ENCODE measurements around the gene ADGRD1.

The ADGRD1 gene

DNA sequence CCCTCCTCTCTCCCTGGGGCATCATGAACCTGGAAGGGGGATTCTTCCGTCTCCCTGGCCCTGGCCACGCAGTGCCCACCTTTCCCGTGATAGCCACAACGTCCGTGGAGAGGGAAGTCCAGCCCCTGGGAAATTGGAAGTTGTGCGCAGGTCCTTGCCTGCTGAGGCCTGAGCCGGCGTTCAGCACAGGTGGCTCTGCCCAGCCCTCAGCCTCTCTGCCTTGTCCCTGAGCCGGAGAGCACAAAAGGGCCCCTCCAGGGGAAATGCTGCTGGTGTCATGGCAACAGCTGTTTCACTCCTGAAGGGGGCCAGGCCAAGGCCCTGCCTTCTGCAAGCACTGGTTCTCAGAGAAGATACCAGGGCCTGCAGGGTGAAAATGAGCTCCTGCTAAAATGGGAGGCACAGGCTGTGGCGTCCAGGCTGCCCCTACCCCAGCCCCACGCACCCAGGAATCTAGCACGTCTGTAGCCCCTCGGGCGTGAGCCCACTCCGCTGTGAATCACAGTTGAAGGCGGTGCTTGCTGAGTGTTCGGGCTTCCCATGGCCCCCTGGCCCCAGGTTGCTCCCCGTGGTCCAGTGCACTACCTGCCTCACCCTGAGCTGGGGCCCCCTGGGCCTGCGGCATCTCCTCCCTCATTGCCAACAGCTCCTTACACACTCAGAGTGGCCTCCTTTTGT, 149.4 kb downstream of the ADGRD1 start:
- FAIRE-seq = no peak
- no peak for DNase-seq (ENCODE audit: insufficient read length, low spot score)
- TF ChIP-seq, protein P1, sequence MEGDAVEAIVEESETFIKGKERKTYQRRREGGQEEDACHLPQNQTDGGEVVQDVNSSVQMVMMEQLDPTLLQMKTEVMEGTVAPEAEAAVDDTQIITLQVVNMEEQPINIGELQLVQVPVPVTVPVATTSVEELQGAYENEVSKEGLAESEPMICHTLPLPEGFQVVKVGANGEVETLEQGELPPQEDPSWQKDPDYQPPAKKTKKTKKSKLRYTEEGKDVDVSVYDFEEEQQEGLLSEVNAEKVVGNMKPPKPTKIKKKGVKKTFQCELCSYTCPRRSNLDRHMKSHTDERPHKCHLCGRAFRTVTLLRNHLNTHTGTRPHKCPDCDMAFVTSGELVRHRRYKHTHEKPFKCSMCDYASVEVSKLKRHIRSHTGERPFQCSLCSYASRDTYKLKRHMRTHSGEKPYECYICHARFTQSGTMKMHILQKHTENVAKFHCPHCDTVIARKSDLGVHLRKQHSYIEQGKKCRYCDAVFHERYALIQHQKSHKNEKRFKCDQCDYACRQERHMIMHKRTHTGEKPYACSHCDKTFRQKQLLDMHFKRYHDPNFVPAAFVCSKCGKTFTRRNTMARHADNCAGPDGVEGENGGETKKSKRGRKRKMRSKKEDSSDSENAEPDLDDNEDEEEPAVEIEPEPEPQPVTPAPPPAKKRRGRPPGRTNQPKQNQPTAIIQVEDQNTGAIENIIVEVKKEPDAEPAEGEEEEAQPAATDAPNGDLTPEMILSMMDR (IDR thresholded peaks at IDR 0.05; ENCODE audit: insufficient read depth, missing control alignments) = no peak

DNA sequence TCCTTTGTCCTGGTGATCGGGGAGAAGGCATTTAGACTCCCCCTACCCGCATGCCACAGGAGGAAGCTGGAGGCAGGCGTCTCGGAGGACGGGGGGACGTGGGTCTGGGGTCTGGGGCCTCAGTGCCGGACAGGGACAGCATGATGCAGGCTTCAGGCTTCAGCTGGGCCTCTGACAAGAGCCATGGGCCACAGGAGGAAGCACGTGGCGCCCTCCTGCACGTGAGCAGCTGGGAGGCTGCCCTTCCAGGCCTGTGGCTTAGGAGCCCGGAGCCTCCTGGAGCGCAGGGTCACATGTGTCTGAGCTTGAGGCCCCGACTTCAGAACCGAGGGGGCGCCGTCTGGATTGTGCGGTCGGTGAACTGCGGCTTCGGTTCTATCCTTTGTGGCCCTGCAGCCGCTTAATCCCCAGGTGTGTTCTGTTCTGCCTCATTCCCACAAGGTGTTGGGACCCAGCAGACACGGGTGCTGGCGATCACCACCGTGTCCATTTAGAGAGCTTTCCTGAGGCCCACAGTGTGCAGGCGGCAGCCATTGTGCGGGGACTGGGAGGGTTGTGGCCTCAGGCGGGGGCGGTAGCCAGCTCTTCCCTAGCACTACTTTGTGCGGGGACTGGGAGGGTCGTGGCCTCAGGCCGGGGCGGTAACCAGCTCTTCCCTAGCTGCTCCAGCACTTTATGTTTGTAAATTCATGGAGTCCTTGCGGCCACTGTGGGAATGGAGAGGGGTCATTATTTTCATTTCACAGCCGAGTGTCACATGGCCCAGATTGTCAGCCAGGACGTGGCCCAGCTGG, 150.2 kb downstream of the ADGRD1 start:
- TF ChIP-seq, protein P1 (IDR thresholded peaks at IDR 0.05; ENCODE audit: insufficient read depth, missing control alignments) = no peak
- DNase-seq (ENCODE audit: insufficient read length, low spot score) (no peak), FAIRE-seq (no peak)

DNA sequence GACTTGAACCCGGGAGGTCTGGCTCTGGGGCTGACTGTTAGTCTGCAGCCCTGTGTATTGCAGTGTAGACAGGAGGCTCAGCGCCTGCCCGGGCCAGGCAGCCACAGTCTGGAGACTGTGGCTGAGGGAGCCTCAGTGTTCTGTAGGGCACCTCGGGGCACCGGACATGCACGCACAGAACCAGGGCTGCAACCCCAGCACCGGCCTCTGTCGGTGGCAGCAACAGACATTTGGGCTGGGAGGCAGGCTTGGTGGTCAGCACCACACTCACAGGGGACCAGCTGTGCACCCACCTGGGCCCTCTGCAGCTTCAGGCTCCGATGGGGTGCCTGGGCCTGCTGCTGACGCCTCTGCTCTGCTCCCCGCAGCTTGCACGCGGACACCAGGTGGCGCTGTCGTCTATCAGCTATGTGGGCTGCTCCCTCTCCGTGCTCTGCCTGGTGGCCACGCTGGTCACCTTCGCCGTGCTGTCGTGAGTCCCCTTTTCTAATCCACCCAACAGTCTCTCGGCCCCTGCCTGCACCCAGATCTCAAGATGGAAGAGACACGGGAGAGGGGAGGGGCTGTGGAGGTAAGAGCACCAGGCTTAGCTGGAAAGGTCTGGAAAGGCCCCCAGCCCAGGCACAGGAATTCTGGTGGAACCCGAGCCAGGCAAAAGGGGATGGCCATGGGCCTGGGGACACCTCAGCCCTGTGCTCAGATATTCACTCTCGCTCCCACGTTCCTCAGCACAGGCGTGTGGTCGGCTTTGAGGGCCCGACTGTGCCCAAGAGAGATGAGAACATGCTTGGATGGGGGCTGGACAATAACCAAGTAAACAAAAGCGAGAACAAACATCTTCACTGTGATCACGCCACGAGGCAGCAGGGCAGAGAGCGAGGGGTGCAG, 151.0 kb downstream of the ADGRD1 start:
- FAIRE-seq (no peak), DNase-seq (ENCODE audit: insufficient read length, low spot score) (peak; percentile 76)
- TF ChIP-seq, protein P1 (IDR thresholded peaks at IDR 0.05; ENCODE audit: insufficient read depth, missing control alignments) = peak; percentile 87

DNA sequence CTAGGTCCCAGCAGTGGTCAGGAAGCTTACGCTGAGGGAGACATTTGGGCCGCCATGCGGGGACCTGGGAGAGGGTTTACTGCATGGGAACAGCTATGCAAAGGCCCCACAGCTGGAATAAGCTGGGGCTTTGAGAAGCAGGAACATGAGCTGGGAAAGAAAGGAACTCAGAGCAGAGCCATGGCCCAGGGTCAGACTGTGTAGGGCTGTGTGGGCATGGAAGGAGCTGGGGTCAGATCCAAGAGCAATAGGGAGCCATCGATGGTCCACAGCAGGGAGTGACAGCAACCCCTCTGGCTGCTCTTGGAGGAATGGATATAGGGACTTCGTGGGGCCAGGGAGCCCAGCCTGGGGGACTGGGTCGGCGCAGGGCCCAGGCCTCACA, 151.6 kb downstream of the ADGRD1 start:
- FAIRE-seq = no peak
- TF ChIP-seq, protein P1 (IDR thresholded peaks at IDR 0.05; ENCODE audit: insufficient read depth, missing control alignments) = no peak

DNA sequence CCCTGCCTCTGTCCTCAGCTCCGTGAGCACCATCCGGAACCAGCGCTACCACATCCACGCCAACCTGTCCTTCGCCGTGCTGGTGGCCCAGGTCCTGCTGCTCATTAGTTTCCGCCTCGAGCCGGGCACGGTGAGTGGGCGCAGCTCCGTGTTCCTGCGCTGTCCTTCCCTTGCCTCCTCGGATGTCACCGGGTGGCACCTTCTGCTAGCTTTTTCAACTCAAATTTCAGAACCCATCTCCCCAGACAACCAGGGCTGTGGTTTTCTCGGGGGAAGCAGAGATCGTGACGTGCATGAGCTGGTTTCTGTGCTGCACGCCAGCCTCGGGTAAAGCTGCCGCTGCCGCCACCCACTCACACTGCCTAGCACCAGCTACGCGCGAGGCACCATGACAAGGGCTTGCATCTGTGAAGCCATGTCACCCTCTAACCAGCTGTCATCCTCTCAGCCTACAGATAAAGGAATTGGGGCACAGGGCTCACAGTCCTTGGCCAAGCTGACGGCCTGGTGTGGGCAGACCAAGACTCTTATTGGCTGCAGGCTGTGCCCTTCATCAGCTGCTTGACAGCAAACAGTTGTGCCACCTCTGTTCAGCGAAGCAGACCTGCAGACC, 152.1 kb downstream of the ADGRD1 start:
- FAIRE-seq (no peak), DNase-seq (ENCODE audit: insufficient read length, low spot score) (no peak)
- TF ChIP-seq, protein P1 (IDR thresholded peaks at IDR 0.05; ENCODE audit: insufficient read depth, missing control alignments) = no peak

More for the DNA sequence above, 151.6 kb downstream of the ADGRD1 start:
- DNase-seq (ENCODE audit: insufficient read length, low spot score) = no peak

DNA sequence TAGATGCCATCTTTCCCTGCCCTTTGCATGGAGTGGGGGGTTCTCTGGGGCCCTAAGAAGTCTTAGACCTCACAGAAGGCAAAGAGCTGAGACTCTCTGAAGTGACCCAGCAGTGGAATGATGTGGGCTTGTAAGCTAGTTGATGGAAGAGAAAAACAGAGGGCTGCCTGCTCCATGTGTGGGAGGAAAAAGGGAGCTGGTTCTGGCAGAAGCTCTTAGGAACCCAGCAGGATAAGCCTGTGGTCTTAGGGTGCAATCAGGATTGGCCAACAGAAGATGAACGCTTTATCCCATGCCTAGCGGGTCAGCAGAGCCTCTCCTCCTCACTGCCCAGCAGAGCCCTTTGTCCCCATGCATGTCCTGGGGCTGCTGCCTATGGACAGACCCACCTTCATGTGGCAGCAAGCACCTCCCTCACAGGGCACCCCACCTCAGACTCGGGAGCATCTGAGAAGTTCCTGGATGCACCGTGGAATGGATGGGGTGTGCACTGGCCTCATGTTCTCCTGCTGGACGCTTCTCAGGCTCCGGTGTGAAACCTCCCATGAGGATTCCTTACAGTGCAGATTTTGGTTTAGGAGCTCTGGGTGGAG, 152.7 kb downstream of the ADGRD1 start:
- DNase-seq (ENCODE audit: insufficient read length, low spot score) (no peak), FAIRE-seq (no peak)
- TF ChIP-seq, protein P1 (IDR thresholded peaks at IDR 0.05; ENCODE audit: insufficient read depth, missing control alignments) = no peak

Measured in D721Med (cell line).